Ectodermal cell (in vitro differentiated cells): ENCODE data around the gene MIPOL1.
A peak's percentile ranks its signal among the peaks of the same experiment; 100 is the strongest.

Source experiments
- H3K27ac ChIP-seq: 2 replicates; pipeline ENCODE4 v1.7.0; 2013; ENCODE audit warnings: mild to moderate bottlenecking, low read depth, low read length; ENCODE audit not compliant: insufficient read depth, poor library complexity, severe bottlenecking
- H3K27me3 ChIP-seq: 2 replicates; pipeline ENCODE4 v1.7.0; 2013; ENCODE audit warnings: mild to moderate bottlenecking, low read length; ENCODE audit not compliant: insufficient read depth, control insufficient read depth, poor library complexity, severe bottlenecking
- H3K36me3 ChIP-seq: one replicate; pipeline ENCODE4 v1.7.0; 2013; ENCODE audit warnings: low read length; ENCODE audit not compliant: control insufficient read depth, insufficient read depth
- H3K4me1 ChIP-seq: one replicate; pipeline ENCODE4 v1.7.0; 2013; ENCODE audit warnings: low read length; ENCODE audit not compliant: control insufficient read depth, insufficient read depth
- H3K4me3 ChIP-seq: 2 replicates; pipeline ENCODE4 v1.7.0; 2013; ENCODE audit warnings: low read depth, low read length, control low read depth; ENCODE audit not compliant: insufficient read depth
- H3K9me3 ChIP-seq: 2 replicates; pipeline ENCODE4 v1.7.0; 2013; ENCODE audit warnings: mild to moderate bottlenecking, low read length, moderate library complexity; ENCODE audit not compliant: control insufficient read depth
- WGBS, 2 experiments: methylation state at CpG; one replicate each; pipeline ENCODE4 v1.1.7; 2013; ENCODE audit warnings: missing lambda C conversion rate in 2 of 2; 5-methylcytosine and 5-hydroxymethylcytosine counted together

The MIPOL1 gene

GRCh38 chr14:37585971-37586796 lies 388.4 kb downstream of the MIPOL1 start:
- H3K4me1 ChIP-seq: peaks cover 36% of the 10 kb centered on the region
- H3K9me3 ChIP-seq: no peaks in the 10 kb centered on the region
- no peak overlapping the region for H3K4me3 ChIP-seq
- H3K36me3 ChIP-seq: no peaks in the 10 kb centered on the region
- H3K27me3 ChIP-seq: peaks cover 100% of the 10 kb centered on the region
- H3K27ac ChIP-seq: no peak overlapping the region
- 2 to 8% methylated on average over 7 to 9 of the region's 10 CpGs for WGBS, 2 experiments

GRCh38 chr14:37586797-37587130 lies 389.0 kb downstream of the MIPOL1 start:
- Histone ChIP-seq H3K4me1 (peaks cover 36% of the 10 kb centered on the region), H3K36me3 (no peaks in the 10 kb centered on the region), H3K4me3 (no peak overlapping the region), H3K27ac (no peak overlapping the region), H3K9me3 (no peaks in the 10 kb centered on the region), H3K27me3 (peaks cover 100% of the 10 kb centered on the region)
- no CpG with 5 or more reads among the region's 1 CpG for WGBS, 2 experiments

- Histone ChIP-seq H3K4me1 (peaks cover 39% of the 10 kb centered on the region), H3K9me3 (no peaks in the 10 kb centered on the region), H3K27me3 (peaks cover 100% of the 10 kb centered on the region), H3K27ac (no peak overlapping the region), H3K4me3 (peak overlapping the region; percentile 34), H3K36me3 (no peaks in the 10 kb centered on the region)
- 6 to 17% methylated on average over 3 to 4 of the region's 4 CpGs for WGBS, 2 experiments
Measured at GRCh38 chr14:37587131-37587803, 389.5 kb downstream of the MIPOL1 start.

GRCh38 chr14:37587881-37588666 lies 390.3 kb downstream of the MIPOL1 start:
- 0 to 1% methylated on average over 61 to 63 of the region's 63 CpGs for WGBS, 2 experiments
- no peaks in the 10 kb centered on the region for H3K36me3 ChIP-seq
- H3K4me3 ChIP-seq: peak overlapping the region; percentile 34
- no peaks in the 10 kb centered on the region for H3K9me3 ChIP-seq
- H3K27me3 ChIP-seq: peaks cover 100% of the 10 kb centered on the region
- peaks cover 43% of the 10 kb centered on the region for H3K4me1 ChIP-seq
- H3K27ac ChIP-seq: no peak overlapping the region

- H3K4me1 ChIP-seq: peaks cover 43% of the 10 kb centered on the region
- no peaks in the 10 kb centered on the region for H3K36me3 ChIP-seq
- no peak overlapping the region for H3K27ac ChIP-seq
- H3K4me3 ChIP-seq: peak overlapping the region; percentile 34
- peaks cover 100% of the 10 kb centered on the region for H3K27me3 ChIP-seq
- H3K9me3 ChIP-seq: no peaks in the 10 kb centered on the region
- WGBS, 2 experiments: 2 to 3% methylated on average over 5 to 6 of the region's 6 CpGs
Measured at GRCh38 chr14:37588667-37588955, 390.9 kb downstream of the MIPOL1 start.

- no peaks in the 10 kb centered on the region for H3K9me3 ChIP-seq
- peaks cover 43% of the 10 kb centered on the region for H3K4me1 ChIP-seq
- peaks cover 100% of the 10 kb centered on the region for H3K27me3 ChIP-seq
- no peak overlapping the region for H3K27ac ChIP-seq
- H3K4me3 ChIP-seq: no peak overlapping the region
- H3K36me3 ChIP-seq: no peaks in the 10 kb centered on the region
- WGBS, 2 experiments: 1 to 3% methylated on average over 14 to 16 of the region's 16 CpGs
Measured at GRCh38 chr14:37588956-37589714, 391.4 kb downstream of the MIPOL1 start.

- no peaks in the 10 kb centered on the region for H3K36me3 ChIP-seq
- 21 to 22% methylated on average over 3 to 4 of the region's 6 CpGs for WGBS, 2 experiments
- H3K9me3 ChIP-seq: no peaks in the 10 kb centered on the region
- peaks cover 100% of the 10 kb centered on the region for H3K27me3 ChIP-seq
- no peak overlapping the region for H3K4me3 ChIP-seq
- H3K27ac ChIP-seq: no peak overlapping the region
- peaks cover 38% of the 10 kb centered on the region for H3K4me1 ChIP-seq
Measured at GRCh38 chr14:37589715-37590427, 392.1 kb downstream of the MIPOL1 start.

GRCh38 chr14:37590428-37591139 lies 392.8 kb downstream of the MIPOL1 start:
- peaks cover 38% of the 10 kb centered on the region for H3K4me1 ChIP-seq
- H3K36me3 ChIP-seq: no peaks in the 10 kb centered on the region
- H3K9me3 ChIP-seq: no peaks in the 10 kb centered on the region
- no peak overlapping the region for H3K4me3 ChIP-seq
- H3K27ac ChIP-seq: no peak overlapping the region
- H3K27me3 ChIP-seq: peaks cover 100% of the 10 kb centered on the region
- 60% methylated on average over 2 of the region's 4 CpGs; no CpG with 5 or more reads in 1 of the 2 experiments for WGBS, 2 experiments

- Histone ChIP-seq H3K4me3 (peak overlapping the region; percentile 13), H3K9me3 (no peaks in the 10 kb centered on the region), H3K36me3 (no peaks in the 10 kb centered on the region), H3K27ac (no peak overlapping the region), H3K27me3 (peaks cover 100% of the 10 kb centered on the region), H3K4me1 (peaks cover 32% of the 10 kb centered on the region)
- 1 to 2% methylated on average over 45 of the region's 45 CpGs for WGBS, 2 experiments
Measured at GRCh38 chr14:37591311-37591940, 393.7 kb downstream of the MIPOL1 start.
